HG03108 (cell line): Measurements from ENCODE around the gene ACER2.
A peak's percentile ranks its signal among the peaks of the same experiment; 100 is the strongest.
"Not testable (repeated sequence)": the region's sequence is repeated elsewhere in the genome, so short reads cannot be mapped to it uniquely, and the experiment has no call there.

Experiments
- ATAC-seq: cut with Tn5 transposase; IDR thresholded peaks from one replicate; pipeline ENCODE4 v1.9.1; 2021; ENCODE audit warnings: moderate library complexity; ENCODE audit not compliant: unreplicated experiment

The ACER2 gene

DNA sequence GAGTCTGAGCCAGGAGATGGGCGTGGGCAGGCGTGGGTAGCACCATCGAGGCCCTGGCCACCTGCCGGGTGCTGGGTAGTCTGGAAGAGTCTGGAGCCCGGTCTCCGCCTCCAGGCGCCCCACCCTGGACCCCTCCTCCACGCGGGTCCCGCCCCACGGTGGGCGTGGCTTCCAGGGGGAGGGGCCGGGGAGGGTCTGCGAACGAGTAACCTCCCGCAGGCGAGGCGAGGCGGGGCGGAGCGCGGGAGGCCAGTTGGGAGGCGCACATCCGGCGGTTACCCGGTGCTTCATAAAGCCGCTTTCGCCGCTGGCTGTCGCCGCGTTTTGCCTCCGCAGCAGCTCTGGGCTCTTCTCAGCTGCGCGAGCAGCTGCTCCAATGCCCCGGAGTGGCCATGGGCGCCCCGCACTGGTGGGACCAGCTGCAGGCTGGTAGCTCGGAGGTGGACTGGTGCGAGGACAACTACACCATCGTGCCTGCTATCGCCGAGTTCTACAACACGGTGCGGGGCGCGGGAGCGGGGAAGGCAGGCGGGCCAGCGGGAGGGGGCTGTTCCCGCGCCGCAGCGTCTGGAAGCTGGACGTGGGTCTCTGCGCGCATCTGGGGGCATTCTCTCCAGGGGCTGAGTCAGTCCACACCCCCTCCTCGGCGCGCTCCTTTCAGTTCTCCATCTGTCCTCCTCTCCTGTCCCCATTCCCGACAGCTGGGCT, at the start of gene ACER2:
Gene ACER2, plus strand, starts transcription at position 317 of the 708 bp plus-strand sequence. Its CDS starts 76 bp downstream, at position 393.
- ATAC-seq: peak; percentile 92

GRCh38 chr9:19369107-19369506, 39.7 kb upstream of the ACER2 start:
- no peak for ATAC-seq

DNA sequence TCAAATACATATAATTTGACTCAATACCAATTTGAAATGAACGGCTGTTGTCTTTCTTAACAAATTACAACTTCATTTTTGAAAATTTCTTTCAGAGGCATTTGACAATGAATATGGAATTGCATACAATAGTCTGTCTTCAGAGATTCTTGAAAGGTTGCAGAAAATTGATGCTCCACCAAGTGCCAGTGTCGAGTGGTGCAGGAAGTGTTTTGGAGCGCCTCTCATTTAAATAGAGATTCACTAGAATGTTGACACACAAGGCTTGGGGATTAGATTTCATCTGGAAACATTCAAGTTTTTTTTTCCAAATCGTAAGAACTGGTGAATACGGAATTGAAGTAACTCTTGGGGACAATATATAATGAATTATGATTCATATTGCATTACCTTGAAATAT, 36.9 kb upstream of the ACER2 start:
- no peak for ATAC-seq

DNA sequence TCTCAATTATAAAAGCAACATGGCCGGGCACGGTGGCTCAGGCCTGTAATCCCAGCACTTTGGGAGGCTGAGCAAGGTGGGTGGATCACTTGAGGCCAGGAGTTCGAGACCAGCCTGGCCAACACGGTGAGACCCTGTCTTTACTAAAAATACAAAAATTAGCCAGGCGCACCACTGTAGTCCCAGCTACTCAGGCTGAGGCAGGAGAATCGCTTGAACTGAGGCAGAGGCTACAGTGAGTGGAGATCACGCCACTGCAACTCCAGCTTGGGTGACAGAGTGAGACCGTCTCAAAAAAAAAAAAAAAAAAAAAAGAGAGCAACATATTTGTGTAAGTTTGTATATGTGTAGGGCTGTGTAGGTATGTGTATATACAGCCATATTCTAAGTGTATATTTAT, 36.2 kb upstream of the ACER2 start:
- no peak for ATAC-seq

- ATAC-seq: no peak
Measured at GRCh38 chr9:19373527-19373926, 35.3 kb upstream of the ACER2 start.

DNA sequence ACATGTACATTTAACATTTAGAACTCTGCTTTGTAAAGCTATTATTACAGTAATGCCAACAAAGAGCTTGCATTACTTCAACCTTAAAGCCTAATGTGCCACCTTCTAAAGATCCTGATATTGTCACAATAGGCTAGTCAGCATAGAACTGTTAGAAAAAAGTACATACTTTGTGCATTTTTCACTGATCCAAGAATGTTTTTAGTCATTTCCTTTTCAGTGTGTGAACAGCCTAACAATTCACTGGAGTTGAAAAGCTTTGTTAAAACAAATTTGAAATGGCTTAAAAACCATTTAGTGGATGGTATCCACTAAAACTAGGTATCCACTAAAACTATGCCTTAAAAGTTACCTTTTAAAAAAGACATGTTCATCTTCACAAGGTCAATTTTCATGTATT, 33.3 kb upstream of the ACER2 start:
- ATAC-seq: no peak

DNA sequence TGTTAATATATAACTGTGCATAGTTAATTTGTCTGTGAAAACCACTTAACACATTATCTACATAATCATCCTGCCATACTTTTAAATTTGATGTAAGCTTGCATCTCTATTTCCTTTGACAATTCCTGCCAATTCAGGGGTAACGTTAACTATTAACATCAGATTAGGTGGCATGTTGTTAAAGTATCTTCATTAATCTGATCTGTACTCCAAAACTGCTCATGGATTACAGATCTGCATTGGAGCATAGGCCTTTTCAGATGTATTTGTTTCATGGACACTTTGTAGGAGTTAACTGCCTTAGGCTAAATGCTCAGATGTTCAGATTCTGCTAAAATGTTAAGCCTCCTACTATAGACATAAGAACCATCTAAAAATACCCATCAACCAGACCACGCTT, 31.9 kb upstream of the ACER2 start:
- ATAC-seq: no peak

- no peak for ATAC-seq
Measured at GRCh38 chr9:19378164-19378563, 30.6 kb upstream of the ACER2 start.

GRCh38 chr9:19378647-19379046, 30.2 kb upstream of the ACER2 start:
- ATAC-seq: no peak

DNA sequence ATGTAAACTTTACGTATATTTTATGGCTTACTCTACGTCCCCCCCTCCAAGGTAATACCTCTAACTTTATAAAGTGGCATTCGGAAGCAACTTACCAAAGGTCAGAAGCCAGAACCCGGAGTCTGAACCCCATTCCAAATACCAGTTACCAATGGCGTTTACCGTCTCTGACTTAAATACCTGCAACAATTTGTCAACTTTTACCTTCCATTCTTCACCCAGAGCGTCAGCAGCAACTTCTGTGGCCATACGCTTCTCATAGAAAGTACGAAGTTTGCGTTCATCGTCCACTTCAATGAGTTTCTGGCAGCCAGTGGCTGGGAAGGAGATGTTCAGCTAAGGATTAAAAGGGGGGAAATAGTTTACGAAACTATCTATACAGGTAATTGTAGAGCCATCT, 29.5 kb upstream of the ACER2 start:
- ATAC-seq: no peak

GRCh38 chr9:19379697-19380046, 29.1 kb upstream of the ACER2 start:
- ATAC-seq: peak; percentile 35

DNA sequence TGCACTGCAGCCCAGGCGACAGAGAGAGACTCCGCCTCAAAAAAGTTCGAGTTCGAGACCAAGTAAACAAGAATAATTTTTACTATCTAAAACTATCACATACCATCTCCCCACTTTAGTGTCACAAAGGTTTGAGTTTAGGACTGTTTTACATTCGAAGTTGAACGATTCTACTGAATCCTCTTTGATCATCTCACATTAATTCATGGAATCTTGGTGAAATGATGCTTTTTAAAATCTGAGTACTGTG, 28.1 kb upstream of the ACER2 start:
- ATAC-seq: no peak

- no peak for ATAC-seq
Measured at GRCh38 chr9:19381656-19382055, 27.2 kb upstream of the ACER2 start.

DNA sequence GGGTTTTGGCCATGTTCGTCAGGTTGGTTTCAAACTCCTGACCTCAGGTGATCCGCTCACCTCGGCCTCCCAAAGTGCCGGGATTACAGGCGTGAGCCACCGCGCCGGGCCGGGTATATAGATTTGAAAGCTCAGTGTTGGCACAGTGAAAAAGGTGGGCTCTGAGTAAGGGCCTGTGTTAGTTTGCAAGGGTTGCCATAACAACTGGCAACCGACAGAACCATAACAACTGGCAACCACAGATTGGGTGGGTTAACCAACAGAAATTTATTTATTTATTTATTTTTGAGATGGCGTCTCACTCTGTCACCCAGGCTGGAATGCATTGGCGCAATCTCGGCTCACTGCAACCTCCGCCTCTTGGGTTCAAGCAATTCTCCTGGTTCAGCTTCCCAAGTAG, 23.6 kb upstream of the ACER2 start:
- not testable (repeated sequence) for ATAC-seq

DNA sequence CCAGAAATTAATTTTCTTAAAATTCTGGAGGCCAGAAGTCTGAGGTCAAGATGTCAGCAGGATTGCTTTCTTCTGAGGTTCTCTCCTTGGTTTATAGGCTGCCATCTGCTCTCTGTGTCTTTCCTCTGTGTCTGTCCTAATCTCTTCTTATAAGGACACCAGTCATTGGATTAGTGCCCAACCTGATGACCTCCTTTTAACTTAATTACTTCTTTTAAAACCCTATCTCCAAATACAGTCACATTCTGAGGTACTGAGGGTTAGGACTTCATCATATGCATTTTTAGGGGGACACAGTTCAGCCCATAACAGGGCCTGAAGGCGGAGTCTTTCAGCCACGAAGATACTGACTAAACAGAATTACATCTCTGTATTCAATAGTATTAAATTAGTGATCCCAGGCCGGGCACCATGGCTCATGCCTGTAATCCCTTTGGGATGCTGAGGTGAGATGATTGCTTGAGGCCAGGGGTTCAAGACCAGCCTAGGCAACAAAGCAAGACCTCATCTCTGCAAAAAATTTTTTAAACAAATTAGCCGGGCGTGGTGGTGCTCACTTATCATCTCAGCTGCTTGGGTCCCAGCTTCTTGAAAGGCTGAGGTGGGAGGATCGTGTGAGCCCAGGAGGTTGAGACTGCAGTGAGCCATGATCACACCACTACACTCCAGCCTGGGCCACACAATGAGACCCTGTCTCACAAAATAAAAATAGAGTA, 22.9 kb upstream of the ACER2 start:
- no peak for ATAC-seq

DNA sequence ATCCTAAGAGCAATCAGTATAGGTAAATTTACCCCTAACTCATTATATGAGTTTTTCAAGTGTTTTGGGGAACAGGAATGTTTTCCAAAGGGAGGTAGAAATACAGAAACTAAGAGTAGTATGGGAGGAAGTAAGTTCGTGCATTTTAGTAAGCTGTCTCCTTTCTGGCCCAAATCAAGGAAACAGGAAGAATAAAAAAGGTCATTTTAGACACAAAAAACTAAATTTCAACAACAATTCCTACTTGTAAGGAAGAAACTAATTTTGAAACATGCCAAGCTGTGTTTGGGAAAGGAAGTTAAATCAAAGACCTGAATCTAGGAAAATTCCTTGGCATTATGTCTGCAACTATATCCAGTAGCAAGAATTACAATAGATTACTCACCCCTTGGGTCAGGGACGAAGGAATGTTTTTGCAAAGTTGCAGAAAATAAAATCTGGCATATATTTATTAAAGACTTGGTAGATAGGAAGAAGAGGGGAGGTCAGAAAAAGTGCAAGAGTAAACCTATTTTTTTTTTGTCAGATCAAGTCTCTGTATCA, 22.2 kb upstream of the ACER2 start:
- ATAC-seq: no peak

- ATAC-seq: no peak
Measured at GRCh38 chr9:19387317-19387716, 21.5 kb upstream of the ACER2 start.

GRCh38 chr9:19389539-19389938, 19.3 kb upstream of the ACER2 start:
- not testable (repeated sequence) for ATAC-seq

GRCh38 chr9:19397845-19398244, 11.0 kb upstream of the ACER2 start:
- ATAC-seq: no peak

DNA sequence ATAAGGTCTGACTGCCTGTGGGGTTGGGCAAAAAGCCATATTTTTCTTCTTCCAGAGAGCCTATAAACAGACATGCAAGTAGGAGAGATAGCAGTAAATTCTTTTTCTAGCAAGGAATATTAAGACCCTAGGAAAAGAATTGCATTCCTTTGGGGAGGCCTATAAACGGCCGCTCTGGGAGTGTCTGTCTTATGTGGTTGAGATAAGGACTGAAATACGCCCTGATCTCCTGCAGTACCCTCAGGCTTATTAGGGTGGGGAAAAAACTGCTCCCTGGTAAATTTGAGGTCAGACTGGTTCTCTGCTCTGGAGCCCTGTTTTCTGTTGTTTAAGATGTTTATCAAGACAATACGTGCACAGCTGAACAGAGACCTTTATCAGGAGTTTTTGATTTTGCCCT, 5.6 kb upstream of the ACER2 start:
- ATAC-seq: not testable (repeated sequence)

DNA sequence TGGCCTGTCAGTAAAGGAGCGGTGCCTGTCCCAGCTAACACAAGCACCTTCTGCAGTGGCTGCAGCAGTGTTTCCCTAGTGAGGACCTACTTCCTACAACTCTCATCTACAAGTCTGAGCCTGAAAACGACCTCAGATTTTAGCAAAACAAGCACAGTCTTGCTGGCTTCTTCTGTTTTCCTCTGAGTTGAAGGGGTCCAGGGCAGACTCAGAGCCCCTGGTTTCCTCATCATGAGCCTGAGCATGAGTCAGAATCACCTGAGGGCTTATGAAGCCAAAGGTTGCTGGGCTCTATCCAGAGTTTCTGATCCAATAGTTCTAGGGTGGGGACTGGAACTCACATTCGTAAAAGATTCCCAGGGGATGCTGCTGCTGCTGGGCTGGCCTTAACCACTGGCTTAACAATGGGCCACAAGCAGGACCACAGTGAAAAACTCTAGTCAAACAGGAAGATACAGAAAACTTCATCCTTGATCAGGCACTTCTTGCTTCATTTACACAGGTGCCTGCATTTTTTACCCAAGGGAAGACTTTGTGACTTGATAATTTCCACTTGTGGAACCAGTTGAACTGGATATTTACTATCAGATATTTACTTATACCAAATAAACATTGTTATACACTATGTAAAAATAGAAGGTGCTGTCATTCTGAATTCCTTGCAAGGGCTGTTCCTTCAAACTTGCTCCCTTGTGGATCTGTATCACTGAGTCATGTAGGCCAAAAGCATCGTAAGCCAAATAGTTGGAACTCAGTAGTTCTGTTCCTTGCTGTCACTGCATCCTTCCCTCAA, 4.3 kb upstream of the ACER2 start:
- ATAC-seq: no peak

DNA sequence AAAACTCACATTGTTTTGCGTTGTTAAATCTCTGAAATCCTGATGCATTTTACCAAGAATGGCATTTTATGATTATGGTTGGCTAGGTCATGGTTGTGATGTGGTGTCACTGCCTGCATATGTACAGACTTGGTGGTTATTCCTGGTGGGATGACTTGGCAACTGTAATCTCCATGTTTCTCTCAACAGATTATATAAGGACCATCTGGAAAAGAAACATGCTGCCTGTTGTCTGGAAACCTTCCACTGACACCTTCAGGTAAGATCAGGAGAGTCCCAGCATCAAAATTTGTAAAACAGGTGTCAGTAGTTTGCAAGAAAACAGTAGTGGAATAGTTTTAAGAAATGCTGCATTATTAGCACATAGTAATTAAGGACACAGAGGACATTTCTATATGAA, 3.0 kb upstream of the ACER2 start:
- no peak for ATAC-seq
